Naive thymus-derived CD8-positive, alpha-beta T cell (primary cell): ENCODE measurements around the gene CADM1. TPM values are rescaled to one million over a fixed set of nuclear protein-coding genes. Genes with fewer than 3 reads are reported as not detected.

Source experiments
- ATAC-seq, 2 donors: fragments of 150-1000 bp; cut with Tn5 transposase in 1 of 2; sonication (Bioruptor Pico), chemical (Tn5 transposase) in 1 of 2; 1 replicate in 1 of 2; 2 replicates in 1 of 2; pipeline ENCODE4 v1.10.0; 2021; ENCODE audit warnings: mild to moderate bottlenecking in 2 of 2, moderate library complexity in 2 of 2
- POLR2A ChIA-PET: fragments of 350-600 bp; sonication (Branson Sonifier 250); formaldehyde crosslinking; loops from one replicate; lab custom pipeline; 2021; ENCODE audit warnings: antibody characterized with exemption; lab: Charles Lee
- DNase-seq, 10 donors: peaks; one replicate each; pipeline versions ENCODE4 v3.0.0 to v3.0.0-alpha.2; 2020 to 2022
- H3K27ac Mint-ChIP-seq, 10 donors: one replicate each; pipeline ENCODE4 v1.8.0; 2020 to 2022; ENCODE audit warnings: mild to moderate bottlenecking in 10 of 10, mixed read lengths in 10 of 10, moderate library complexity in 4 of 10, inconsistent platforms in 1 of 10
- H3K27me3 Mint-ChIP-seq, 5 donors: one replicate each; pipeline ENCODE4 v1.8.0; 2021 to 2022; ENCODE audit warnings: mixed read lengths in 5 of 5
- H3K36me3 Mint-ChIP-seq, 3 donors: one replicate each; pipeline ENCODE4 v1.8.0; 2020 to 2022; ENCODE audit warnings: mixed read lengths in 3 of 3, mild to moderate bottlenecking in 2 of 3, inconsistent platforms in 1 of 3
- H3K4me1 Mint-ChIP-seq, 4 donors: one replicate each; pipeline ENCODE4 v1.8.0; 2021 to 2022; ENCODE audit warnings: mixed read lengths in 4 of 4
- H3K4me3 Mint-ChIP-seq, 10 donors: one replicate each; pipeline ENCODE4 v1.8.0; 2020 to 2022; ENCODE audit warnings: mild to moderate bottlenecking in 10 of 10, mixed read lengths in 10 of 10, moderate library complexity in 6 of 10, inconsistent platforms in 1 of 10
- H3K9me3 Mint-ChIP-seq, 9 donors: one replicate each; pipeline ENCODE4 v1.8.0; 2020 to 2022; ENCODE audit warnings: mixed read lengths in 9 of 9, mild to moderate bottlenecking in 3 of 9, inconsistent platforms in 1 of 9, moderate library complexity in 1 of 9
- polyA plus RNA-seq, 3 donors: library from polyadenylated mRNA; unstranded; fragments of 300-500 nt; fragmentation: Illumina TruSeq; gene quantifications; one replicate each; pipeline ENCODE4 v1.2.3, GENCODE V29; 2021
- total RNA-seq, 8 experiments: library from RNA in 2 of 8; stranded (reverse) in 2 of 8; gene quantifications; one replicate each; pipeline ENCODE4 v1.2.3 and lab custom pipeline; 2021 to 2026

CADM1 gene
- total and polyA plus RNA-seq, 5 experiments from 2014 or later: 3.5 TPM; not detected in 4

- DNase-seq (no peak), ATAC-seq (no peak)
- H3K4me1 Mint-ChIP-seq: peaks cover 0 to 6% (median under 1%) of the 10 kb centered on the region in 4 donors
- peaks cover 3 to 15% (median 10%) of the 10 kb centered on the region in 5 donors for H3K27me3 Mint-ChIP-seq
- H3K4me3 Mint-ChIP-seq: no peak overlapping the region
- H3K27ac Mint-ChIP-seq: no peak overlapping the region
- no peaks in the 10 kb centered on the region for H3K36me3 Mint-ChIP-seq
- POLR2A ChIA-PET: no interaction called here
- H3K9me3 Mint-ChIP-seq: peaks cover 0 to 14% (median 0%) of the 10 kb centered on the region in 9 donors
Measured at GRCh38 chr11:115148101-115148500, 356.1 kb downstream of the CADM1 start.

DNA sequence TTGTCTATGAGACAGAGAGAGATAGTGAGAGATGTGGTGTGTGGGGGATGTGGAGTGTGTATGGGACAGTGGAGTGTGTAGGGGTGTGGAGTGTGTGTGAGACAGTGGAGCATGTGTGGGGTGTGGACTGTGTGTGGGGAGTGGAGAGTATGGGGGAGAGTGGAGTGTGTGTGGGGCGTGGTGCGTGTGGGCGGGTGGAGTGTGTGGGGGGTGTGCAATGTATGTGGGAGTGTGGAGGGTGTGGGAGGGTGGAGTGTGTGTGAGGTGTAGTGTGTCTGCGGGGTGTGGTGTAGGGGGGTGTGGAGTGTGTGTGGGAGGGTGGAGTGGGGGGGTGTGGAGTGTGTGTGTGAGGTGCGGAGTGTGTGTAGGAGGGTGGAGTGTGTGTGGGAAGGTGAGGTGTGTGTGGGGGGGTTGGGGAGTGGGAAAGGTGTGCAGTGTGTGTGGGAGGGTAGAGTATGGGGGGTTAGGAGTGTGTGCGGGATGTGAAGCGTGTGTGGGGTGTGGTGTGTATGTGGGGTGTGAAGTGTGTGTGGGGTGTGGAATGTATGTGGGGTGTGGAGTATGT, 356.9 kb downstream of the CADM1 start:
- peaks cover 0 to 14% (median 0%) of the 10 kb centered on the region in 9 donors for H3K9me3 Mint-ChIP-seq
- H3K27me3 Mint-ChIP-seq: peaks cover 3 to 15% (median 10%) of the 10 kb centered on the region in 5 donors
- H3K27ac Mint-ChIP-seq: no peak overlapping the region
- POLR2A ChIA-PET: no interaction called here
- DNase-seq (no peak), ATAC-seq (no peak)
- no peaks in the 10 kb centered on the region for H3K36me3 Mint-ChIP-seq
- peaks cover 0 to 6% (median under 1%) of the 10 kb centered on the region in 4 donors for H3K4me1 Mint-ChIP-seq
- no peak overlapping the region for H3K4me3 Mint-ChIP-seq

DNA sequence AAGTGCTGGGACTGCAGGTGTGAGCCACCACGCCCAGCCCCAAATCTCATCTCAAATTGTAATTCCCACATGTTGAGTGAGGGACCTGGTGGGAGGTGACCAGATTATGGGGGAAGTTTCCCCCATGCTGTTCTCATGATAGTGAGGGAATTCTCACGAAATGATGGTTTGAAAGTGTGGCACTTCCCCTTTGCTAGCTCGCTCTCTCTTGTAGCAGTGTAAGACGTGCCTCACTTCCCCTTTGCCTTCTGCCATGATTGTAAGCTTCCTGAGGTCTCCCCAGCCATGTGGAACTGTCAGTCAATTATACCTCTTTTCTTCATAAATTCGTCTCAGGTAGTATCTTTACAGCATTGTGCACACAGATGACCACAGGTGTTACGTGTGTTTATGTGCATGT, 357.8 kb downstream of the CADM1 start:
- ATAC-seq: no peak

GRCh38 chr11:115145324-115145723, 358.9 kb downstream of the CADM1 start:
- H3K4me3 Mint-ChIP-seq: no peak overlapping the region
- POLR2A ChIA-PET: no interaction called here
- no peak for ATAC-seq

More for the DNA sequence above, 357.8 kb downstream of the CADM1 start:
- H3K36me3 Mint-ChIP-seq: no peaks in the 10 kb centered on the region
- H3K27ac Mint-ChIP-seq: no peak overlapping the region
- POLR2A ChIA-PET: no interaction called here
- H3K4me1 Mint-ChIP-seq: peaks cover 0 to 6% (median under 1%) of the 10 kb centered on the region in 4 donors
- peaks cover 3 to 20% (median 10%) of the 10 kb centered on the region in 5 donors for H3K27me3 Mint-ChIP-seq
- peaks cover 0 to 14% (median 0%) of the 10 kb centered on the region in 9 donors for H3K9me3 Mint-ChIP-seq
- no peak for DNase-seq
- no peak overlapping the region for H3K4me3 Mint-ChIP-seq

DNA sequence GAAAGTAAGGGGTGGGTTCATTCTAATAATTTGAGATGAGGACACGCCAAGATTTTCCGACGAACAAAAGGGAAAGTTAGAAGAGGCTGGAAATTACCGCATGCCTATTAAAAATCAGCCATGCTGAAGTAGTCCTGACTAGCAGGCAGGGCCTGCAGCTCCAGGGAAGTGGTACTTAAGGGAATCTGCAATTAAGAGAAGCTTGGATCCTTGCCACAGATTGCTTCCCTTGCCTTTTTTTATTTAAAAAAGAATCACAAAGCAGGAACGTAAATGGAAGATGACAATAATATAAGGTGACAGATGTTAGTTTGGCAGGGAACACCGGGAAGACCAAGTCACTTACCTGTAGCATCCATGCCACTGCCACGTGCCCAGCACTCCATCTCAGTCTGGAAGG, 359.3 kb downstream of the CADM1 start:
- Mint-ChIP-seq H3K9me3 (peaks cover 0 to 14% (median 0%) of the 10 kb centered on the region in 9 donors), H3K27ac (no peak overlapping the region), H3K27me3 (peaks cover 3 to 32% (median 10%) of the 10 kb centered on the region in 5 donors), H3K4me3 (no peak overlapping the region), H3K36me3 (no peaks in the 10 kb centered on the region), H3K4me1 (peaks cover 0 to 6% (median under 1%) of the 10 kb centered on the region in 4 donors)
- no peak for DNase-seq
- POLR2A ChIA-PET: no interaction called here
- ATAC-seq: no peak

More at GRCh38 chr11:115145324-115145723, 358.9 kb downstream of the CADM1 start:
- Mint-ChIP-seq H3K36me3 (no peaks in the 10 kb centered on the region), H3K27me3 (peaks cover 3 to 29% (median 10%) of the 10 kb centered on the region in 5 donors), H3K9me3 (peaks cover 0 to 14% (median 0%) of the 10 kb centered on the region in 9 donors), H3K4me1 (peaks cover 0 to 6% (median under 1%) of the 10 kb centered on the region in 4 donors), H3K27ac (no peak overlapping the region)
- DNase-seq: no peak

DNA sequence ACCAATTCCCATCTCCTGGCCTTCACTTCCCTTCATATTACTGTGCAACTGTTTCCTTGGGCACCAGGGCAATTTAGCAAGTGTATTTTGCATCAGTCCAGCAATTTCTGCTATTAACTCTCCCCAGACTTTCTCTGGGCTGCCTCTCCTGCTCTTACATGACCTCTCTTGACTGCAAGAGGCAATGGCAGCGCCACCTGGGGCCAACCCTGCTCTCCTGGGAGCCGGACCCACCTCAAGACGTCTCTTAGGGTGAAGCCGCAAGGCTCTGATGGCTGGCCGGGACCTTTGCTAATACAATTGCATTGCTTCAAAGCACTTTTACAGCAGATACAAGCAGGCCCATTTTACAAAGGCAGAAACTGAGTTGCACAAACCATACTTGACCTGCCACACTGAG, 360.2 kb downstream of the CADM1 start:
- Mint-ChIP-seq H3K4me3 (no peak overlapping the region), H3K4me1 (peaks cover 0 to 6% (median 3%) of the 10 kb centered on the region in 4 donors), H3K36me3 (no peaks in the 10 kb centered on the region), H3K9me3 (peaks cover 0 to 14% (median 2%) of the 10 kb centered on the region in 9 donors), H3K27ac (no peak overlapping the region), H3K27me3 (peaks cover 3 to 39% (median 15%) of the 10 kb centered on the region in 5 donors)
- ATAC-seq (no peak), DNase-seq (no peak)
- POLR2A ChIA-PET: no interaction called here

DNA sequence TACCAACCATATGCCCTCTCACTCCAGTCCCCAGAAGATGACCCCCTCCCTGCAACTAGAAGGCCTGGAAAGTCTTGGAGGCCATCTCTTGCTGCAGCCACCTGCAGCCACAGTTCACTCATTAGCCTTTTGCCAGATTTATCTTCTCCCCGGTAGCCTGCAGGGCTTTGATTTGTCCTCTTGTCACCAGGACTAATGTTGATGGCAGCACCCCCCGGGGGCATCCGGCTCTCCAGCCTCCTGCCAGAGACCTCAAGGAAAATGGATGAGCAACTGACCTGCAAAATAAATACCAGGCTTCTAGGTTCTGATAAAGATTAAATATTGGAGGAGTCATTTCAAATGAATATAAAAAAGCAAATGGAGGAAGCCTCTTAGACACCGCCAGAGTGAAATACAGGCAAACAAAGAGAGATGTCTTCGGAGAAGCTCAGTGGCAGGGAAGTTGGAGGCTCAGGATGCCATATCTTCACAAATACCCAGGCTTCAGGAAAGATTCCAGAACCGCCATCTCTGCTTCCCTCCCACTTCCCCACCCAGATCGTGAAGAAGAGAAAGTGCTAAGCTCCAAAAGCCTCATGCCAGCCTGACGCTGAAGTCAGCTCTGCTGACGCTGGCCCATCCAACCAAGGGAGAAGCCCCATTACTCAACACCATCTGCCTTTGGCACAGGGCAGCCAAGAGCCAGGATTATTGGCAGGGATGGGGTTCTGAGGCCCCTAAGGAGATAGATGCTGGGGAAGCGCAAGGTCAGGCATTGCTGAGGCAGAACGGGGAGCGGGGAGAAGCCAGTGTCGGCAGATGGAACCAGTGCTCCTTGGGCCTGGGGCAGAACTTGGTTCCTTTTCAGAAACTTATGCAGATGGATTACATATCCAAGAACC, 362.7 kb downstream of the CADM1 start:
- ATAC-seq (no peak), DNase-seq (no peak)
- POLR2A ChIA-PET: no interaction called here
- Mint-ChIP-seq H3K27me3 (peaks cover 0 to 36% (median 12%) of the 10 kb centered on the region in 5 donors), H3K27ac (peak overlapping the region in 1 of 10 donors; percentile 54), H3K4me1 (peaks cover 0 to 4% (median under 1%) of the 10 kb centered on the region in 4 donors), H3K9me3 (peaks cover 0 to 5% (median 0%) of the 10 kb centered on the region in 9 donors), H3K36me3 (no peaks in the 10 kb centered on the region), H3K4me3 (no peak overlapping the region)

DNA sequence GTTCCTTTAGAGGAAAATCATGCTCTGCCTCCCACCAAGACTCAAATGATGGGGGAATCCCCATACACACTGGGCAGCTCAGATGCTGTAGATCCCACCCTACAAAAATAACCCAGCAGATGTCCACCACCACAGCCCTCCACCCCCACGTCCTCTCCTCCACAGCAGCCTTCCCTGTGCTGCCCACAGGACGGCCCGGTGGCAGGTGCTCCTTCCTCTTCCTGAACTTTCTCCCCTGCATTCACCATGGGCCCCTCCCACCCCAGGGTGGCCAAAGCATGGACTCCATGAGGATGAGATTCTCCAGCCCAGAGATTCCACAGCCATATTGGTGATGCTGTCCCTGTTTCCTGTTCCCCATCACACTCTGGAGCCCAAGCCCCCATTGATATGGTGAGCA, 368.3 kb downstream of the CADM1 start:
- peaks cover 0 to 5% (median 0%) of the 10 kb centered on the region in 9 donors for H3K9me3 Mint-ChIP-seq
- H3K27ac Mint-ChIP-seq: no peak overlapping the region
- no peak for ATAC-seq
- no peaks in the 10 kb centered on the region for H3K36me3 Mint-ChIP-seq
- POLR2A ChIA-PET: no interaction called here
- no peak for DNase-seq
- peaks cover 4 to 19% (median 5%) of the 10 kb centered on the region in 5 donors for H3K27me3 Mint-ChIP-seq
- peaks cover 0 to 7% (median 0%) of the 10 kb centered on the region in 4 donors for H3K4me1 Mint-ChIP-seq
- H3K4me3 Mint-ChIP-seq: no peak overlapping the region

DNA sequence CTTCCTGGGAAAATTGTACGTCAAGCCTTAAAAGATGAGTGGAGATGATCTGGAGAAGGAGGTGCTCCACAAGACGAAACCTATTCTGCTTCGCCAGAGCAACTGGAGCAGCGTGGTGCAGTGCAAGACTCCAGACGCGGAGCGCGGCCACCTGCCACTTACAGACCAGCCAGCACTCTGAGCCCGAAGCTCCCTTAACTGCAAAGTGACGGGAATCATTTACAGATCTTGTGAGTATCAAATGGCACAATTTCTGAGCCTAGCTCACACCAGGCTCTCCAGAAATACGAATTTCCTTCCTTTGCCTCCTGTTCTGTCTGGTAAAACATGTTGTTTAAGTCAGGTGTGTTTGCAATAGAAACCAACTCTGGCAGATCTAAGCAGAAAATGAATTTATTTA, 369.3 kb downstream of the CADM1 start:
- no peak for ATAC-seq
- Mint-ChIP-seq H3K4me3 (no peak overlapping the region), H3K27me3 (peaks cover 4 to 13% (median 5%) of the 10 kb centered on the region in 5 donors), H3K27ac (no peak overlapping the region), H3K36me3 (no peaks in the 10 kb centered on the region), H3K9me3 (peaks cover 0 to 5% (median 0%) of the 10 kb centered on the region in 9 donors), H3K4me1 (peaks cover 0 to 7% (median 0%) of the 10 kb centered on the region in 4 donors)
- DNase-seq: no peak
- POLR2A ChIA-PET: no interaction called here

DNA sequence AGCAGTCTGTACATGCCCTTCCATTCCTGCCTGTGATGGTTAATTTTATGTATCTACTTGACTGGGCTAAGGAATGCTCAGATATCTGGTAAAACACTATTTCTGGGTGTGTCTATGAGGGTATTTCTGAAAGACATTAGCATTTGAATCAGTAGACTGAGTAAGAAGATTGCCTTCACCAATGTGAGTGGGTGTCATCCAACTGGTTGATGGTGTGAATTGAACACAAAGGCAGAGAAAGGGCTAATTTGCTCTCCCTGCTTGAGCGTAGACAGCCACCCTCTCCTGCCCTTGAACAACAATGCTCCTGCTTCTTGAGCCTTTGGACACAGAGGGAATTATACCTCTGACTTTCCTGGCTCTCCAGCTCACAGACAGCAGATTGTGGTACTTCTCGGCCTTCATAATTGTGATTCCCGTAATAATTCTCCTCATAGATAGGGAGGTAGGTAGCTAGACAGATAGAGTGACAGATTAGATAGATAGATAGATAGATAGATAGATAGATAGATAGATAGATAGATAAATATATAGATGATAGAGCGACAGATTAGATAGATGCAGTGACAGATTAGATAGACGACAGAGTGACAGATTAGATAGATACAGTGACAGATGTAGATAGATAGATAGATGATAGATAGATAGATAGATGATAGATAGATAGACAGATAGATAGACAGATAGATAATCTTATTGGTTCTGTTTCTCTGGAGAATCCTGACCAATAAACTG, 370.6 kb downstream of the CADM1 start:
- POLR2A ChIA-PET: no interaction called here
- no peak for ATAC-seq

DNA sequence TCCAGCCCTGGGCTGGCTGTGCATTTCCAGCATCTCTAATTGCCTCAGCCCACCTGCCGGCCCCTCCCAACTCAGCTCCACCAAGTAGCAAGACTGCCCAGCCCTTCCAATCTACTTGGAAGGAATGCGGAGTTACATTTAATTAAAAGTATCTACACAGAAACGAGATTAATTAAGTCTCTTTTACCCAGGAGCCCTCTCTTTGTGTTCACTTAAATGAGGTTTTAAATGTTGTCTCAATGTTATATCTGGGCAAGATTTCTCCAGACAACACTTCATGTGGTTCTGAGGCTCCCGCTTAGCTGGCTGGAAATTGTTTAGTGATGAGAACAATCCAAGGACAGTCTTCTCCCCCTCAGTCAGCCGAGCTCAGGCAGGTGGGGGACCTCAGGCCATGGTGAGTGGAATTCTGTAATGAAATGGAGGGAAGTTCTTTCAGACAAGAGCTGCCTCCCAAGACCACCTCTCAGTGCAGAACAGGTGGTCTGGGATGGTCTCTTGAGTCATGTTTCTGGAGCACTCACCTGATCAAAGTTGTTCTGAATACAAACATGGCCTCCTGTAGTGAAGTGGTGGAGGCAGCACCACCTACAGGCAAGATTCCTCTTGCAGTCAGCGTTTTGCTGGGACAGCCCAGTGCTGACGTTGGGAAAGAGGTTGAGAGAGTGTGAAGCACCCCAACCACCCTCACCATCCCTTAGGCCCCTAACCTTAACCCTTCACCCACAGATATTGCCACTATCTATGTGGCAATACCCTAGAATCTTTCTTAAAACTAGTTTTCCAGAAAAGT, 371.6 kb downstream of the CADM1 start:
- peak overlapping the region in 1 of 10 donors; percentile 10 for H3K27ac Mint-ChIP-seq
- no peaks in the 10 kb centered on the region for H3K36me3 Mint-ChIP-seq
- DNase-seq: no peak
- POLR2A ChIA-PET: no interaction called here
- H3K4me1 Mint-ChIP-seq: peaks cover 0 to 3% (median 0%) of the 10 kb centered on the region in 4 donors
- H3K27me3 Mint-ChIP-seq: peaks cover 0 to 11% (median 5%) of the 10 kb centered on the region in 5 donors
- ATAC-seq: no peak
- H3K9me3 Mint-ChIP-seq: peaks cover 0 to 4% (median 0%) of the 10 kb centered on the region in 9 donors
- H3K4me3 Mint-ChIP-seq: no peak overlapping the region

More for the DNA sequence above, 370.6 kb downstream of the CADM1 start:
- H3K36me3 Mint-ChIP-seq: no peaks in the 10 kb centered on the region
- H3K9me3 Mint-ChIP-seq: peaks cover 0 to 3% (median 0%) of the 10 kb centered on the region in 9 donors
- no peak overlapping the region for H3K27ac Mint-ChIP-seq
- H3K4me3 Mint-ChIP-seq: no peak overlapping the region
- DNase-seq: no peak
- H3K4me1 Mint-ChIP-seq: peaks cover 0 to 3% (median 0%) of the 10 kb centered on the region in 4 donors
- peaks cover 0 to 8% (median 5%) of the 10 kb centered on the region in 5 donors for H3K27me3 Mint-ChIP-seq
